Activated CD8-positive, alpha-beta memory T cell treated with anti-CD3 and anti-CD28 coated beads, Interleukin-2, amount 50 U/mL, for 1 hour (primary cell): Measurements from ENCODE around the gene EPB41L4B.
"Not testable (repeated sequence)": the region's sequence is repeated elsewhere in the genome, so short reads cannot be mapped to it uniquely, and the experiment has no call there.

Experiments used
- DNase-seq: peaks from one replicate; pipeline ENCODE4 v3.0.0-alpha.2; 2020; ENCODE audit errors: extremely low read depth

EPB41L4B gene

GRCh38 chr9:109244179-109245132 lies 76.4 kb downstream of the EPB41L4B start:
- DNase-seq = no peak

GRCh38 chr9:109242741-109243140 lies 78.1 kb downstream of the EPB41L4B start:
- DNase-seq = no peak

GRCh38 chr9:109242014-109242413 lies 78.8 kb downstream of the EPB41L4B start:
- DNase-seq = no peak

- no peak for DNase-seq
Observed at GRCh38 chr9:109241207-109241606, 79.7 kb downstream of the EPB41L4B start.

- DNase-seq = no peak
Observed at GRCh38 chr9:109239240-109239639, 81.6 kb downstream of the EPB41L4B start.

GRCh38 chr9:109238655-109239054 lies 82.2 kb downstream of the EPB41L4B start:
- no peak for DNase-seq

- DNase-seq = no peak
Observed at GRCh38 chr9:109238125-109238524, 82.7 kb downstream of the EPB41L4B start.

- no peak for DNase-seq
Observed at GRCh38 chr9:109232449-109233237, 88.2 kb downstream of the EPB41L4B start.

GRCh38 chr9:109231593-109231992 lies 89.3 kb downstream of the EPB41L4B start:
- no peak for DNase-seq

- no peak for DNase-seq
Observed at GRCh38 chr9:109230277-109230676, 90.6 kb downstream of the EPB41L4B start.

- no peak for DNase-seq
Observed at GRCh38 chr9:109229682-109230081, 91.2 kb downstream of the EPB41L4B start.

GRCh38 chr9:109228093-109228642 lies 92.7 kb downstream of the EPB41L4B start:
- no peak for DNase-seq

GRCh38 chr9:109225629-109226028 lies 95.2 kb downstream of the EPB41L4B start:
- DNase-seq = no peak

GRCh38 chr9:109224751-109225150 lies 96.1 kb downstream of the EPB41L4B start:
- no peak for DNase-seq

GRCh38 chr9:109218242-109218641 lies 102.6 kb downstream of the EPB41L4B start:
- not testable (repeated sequence) for DNase-seq

GRCh38 chr9:109214414-109214813 lies 106.4 kb downstream of the EPB41L4B start:
- no peak for DNase-seq

- DNase-seq = no peak
Observed at GRCh38 chr9:109213285-109214121, 107.4 kb downstream of the EPB41L4B start.

- DNase-seq = no peak
Observed at GRCh38 chr9:109212768-109213167, 108.1 kb downstream of the EPB41L4B start.

- no peak for DNase-seq
Observed at GRCh38 chr9:109206670-109207069, 114.2 kb downstream of the EPB41L4B start.

- no peak for DNase-seq
Observed at GRCh38 chr9:109205526-109205925, 115.3 kb downstream of the EPB41L4B start.

- no peak for DNase-seq
Observed at GRCh38 chr9:109203761-109204360, 117.0 kb downstream of the EPB41L4B start.
